ENCODE measurements around the gene NPIPB8.
"Not testable (repeated sequence)": the region's sequence is repeated elsewhere in the genome, so short reads cannot be mapped to it uniquely, and the experiment has no call there.

DNA sequence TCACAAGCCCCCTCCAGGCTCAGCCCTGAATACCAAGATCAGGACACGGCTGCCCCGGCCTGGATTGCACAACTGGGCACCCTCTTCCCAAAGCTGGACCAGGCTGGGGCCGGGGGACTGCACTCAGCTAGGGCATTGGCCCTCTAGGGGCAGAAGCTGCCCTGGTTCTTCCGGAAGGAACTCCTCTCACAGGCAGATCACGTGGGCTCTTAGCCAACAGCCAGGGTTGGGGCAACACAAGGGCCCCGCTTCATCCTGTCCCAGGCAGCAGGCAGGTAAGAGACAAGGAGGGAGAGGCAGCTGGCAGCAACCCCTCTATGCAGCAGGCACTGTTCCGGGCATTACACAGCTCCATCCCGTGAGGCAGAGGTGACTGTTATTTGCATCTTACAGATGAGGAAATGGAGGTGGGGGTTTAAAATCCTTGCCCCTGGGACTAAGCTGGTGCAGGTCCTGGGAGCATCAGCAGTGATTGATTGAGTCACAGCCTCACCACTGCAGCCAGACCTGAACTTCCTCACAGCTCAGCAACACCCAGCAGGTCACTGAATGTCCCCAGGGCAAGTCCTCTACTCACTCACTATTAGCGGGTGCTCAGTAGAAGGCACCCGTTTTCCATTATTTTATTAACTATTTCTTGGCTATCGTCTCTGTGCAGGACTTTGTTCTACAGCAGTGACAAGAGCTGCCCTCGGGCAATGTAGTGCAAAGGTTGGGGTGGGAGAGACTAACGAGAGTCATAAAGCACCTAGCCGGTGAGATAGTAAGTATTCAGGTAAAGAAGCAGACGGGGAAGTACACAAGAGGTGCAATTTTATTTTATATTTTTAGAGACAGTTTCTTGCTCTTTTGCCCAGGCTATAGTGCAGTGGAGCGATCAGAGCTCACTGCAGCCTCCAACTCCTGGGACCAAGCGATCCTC is 25.2 kb upstream of the NPIPB8 start:
- TF ChIP-seq, protein P1, sequence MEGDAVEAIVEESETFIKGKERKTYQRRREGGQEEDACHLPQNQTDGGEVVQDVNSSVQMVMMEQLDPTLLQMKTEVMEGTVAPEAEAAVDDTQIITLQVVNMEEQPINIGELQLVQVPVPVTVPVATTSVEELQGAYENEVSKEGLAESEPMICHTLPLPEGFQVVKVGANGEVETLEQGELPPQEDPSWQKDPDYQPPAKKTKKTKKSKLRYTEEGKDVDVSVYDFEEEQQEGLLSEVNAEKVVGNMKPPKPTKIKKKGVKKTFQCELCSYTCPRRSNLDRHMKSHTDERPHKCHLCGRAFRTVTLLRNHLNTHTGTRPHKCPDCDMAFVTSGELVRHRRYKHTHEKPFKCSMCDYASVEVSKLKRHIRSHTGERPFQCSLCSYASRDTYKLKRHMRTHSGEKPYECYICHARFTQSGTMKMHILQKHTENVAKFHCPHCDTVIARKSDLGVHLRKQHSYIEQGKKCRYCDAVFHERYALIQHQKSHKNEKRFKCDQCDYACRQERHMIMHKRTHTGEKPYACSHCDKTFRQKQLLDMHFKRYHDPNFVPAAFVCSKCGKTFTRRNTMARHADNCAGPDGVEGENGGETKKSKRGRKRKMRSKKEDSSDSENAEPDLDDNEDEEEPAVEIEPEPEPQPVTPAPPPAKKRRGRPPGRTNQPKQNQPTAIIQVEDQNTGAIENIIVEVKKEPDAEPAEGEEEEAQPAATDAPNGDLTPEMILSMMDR (conservative IDR thresholded peaks at IDR 0.05), result not testable (repeated sequence)
- TF ChIP-seq ZFX (IDR thresholded peaks at IDR 0.05), result not testable (repeated sequence)

Measured in C4-2B (cell line).